OCI-LY1 (cell line): Measurements from ENCODE around the gene FTO.

Source experiments
- EZH2 ChIP-seq: fragments of 200-600 bp; sonication (generic), shearing (Covaris generic); IDR thresholded peaks from 2 replicates; pipeline ENCODE4 v1.8.0; 2017; ENCODE audit warnings: borderline replicate concordance, mixed run types, mild to moderate bottlenecking, antibody characterized with exemption, low read length, moderate library complexity, mixed read lengths
- TF ChIP-seq, protein P1 (sequence below): fragments of 200-600 bp; sonication (generic), shearing (Covaris generic); IDR thresholded peaks from 2 replicates; pipeline ENCODE4 v1.5.1; 2017; ENCODE audit warnings: mild to moderate bottlenecking, antibody characterized with exemption, low read length, moderate library complexity, mixed read lengths

DNA sequence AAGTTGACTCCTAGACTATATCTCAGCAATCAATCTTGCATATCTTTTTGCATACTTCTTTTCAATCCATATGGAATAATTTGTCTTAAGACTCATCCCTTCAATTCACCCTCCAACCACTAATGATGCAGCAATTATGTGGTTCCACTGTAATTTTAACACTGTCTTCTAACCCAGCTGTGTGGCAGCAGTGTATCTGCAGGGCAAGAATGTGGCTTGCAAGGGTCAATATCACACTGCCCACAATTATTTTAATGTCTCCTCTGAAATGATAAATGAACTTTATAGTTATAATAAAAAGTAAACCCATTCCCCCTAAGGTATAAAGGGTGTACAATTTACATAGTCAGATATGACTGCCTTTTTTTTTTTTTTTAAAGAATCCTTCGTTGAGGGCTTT lies 48.6 kb downstream of the FTO start:
- TF ChIP-seq, protein P1, sequence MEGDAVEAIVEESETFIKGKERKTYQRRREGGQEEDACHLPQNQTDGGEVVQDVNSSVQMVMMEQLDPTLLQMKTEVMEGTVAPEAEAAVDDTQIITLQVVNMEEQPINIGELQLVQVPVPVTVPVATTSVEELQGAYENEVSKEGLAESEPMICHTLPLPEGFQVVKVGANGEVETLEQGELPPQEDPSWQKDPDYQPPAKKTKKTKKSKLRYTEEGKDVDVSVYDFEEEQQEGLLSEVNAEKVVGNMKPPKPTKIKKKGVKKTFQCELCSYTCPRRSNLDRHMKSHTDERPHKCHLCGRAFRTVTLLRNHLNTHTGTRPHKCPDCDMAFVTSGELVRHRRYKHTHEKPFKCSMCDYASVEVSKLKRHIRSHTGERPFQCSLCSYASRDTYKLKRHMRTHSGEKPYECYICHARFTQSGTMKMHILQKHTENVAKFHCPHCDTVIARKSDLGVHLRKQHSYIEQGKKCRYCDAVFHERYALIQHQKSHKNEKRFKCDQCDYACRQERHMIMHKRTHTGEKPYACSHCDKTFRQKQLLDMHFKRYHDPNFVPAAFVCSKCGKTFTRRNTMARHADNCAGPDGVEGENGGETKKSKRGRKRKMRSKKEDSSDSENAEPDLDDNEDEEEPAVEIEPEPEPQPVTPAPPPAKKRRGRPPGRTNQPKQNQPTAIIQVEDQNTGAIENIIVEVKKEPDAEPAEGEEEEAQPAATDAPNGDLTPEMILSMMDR: no peak
- TF ChIP-seq EZH2: no peak
